Neural crest cell (in vitro differentiated cells): ENCODE data around the gene GPR150. TPM values are rescaled to one million over a fixed set of nuclear protein-coding genes. Genes with fewer than 3 reads are reported as not detected.

Source experiments
- DNase-seq: peaks from one replicate; pipeline ENCODE4 v3.0.0; 2021; ENCODE audit warnings: low read depth, mixed read lengths, low spot score
- H3K27ac Mint-ChIP-seq: one replicate; pipeline ENCODE4 v1.8.0; 2021; ENCODE audit warnings: mild to moderate bottlenecking, mixed read lengths; ENCODE audit not compliant: unreplicated experiment
- H3K27me3 Mint-ChIP-seq: 2 replicates; pipeline ENCODE4 v1.8.0; 2021; ENCODE audit warnings: low read depth, mild to moderate bottlenecking, mixed read lengths
- H3K36me3 Mint-ChIP-seq: 2 replicates; pipeline ENCODE4 v1.8.0; 2021; ENCODE audit warnings: low read depth, mild to moderate bottlenecking, mixed read lengths
- H3K4me1 Mint-ChIP-seq: 2 replicates; pipeline ENCODE4 v1.8.0; 2021; ENCODE audit warnings: mixed read lengths
- H3K4me3 Mint-ChIP-seq: one replicate; pipeline ENCODE4 v1.8.0; 2021; ENCODE audit warnings: mild to moderate bottlenecking, mixed read lengths
- H3K9me3 Mint-ChIP-seq: 2 replicates; pipeline ENCODE4 v1.8.0; 2021; ENCODE audit warnings: mixed read lengths
- long read RNA-seq: library from polyadenylated mRNA; unstranded; transcript quantifications from one replicate; pipeline ENCODE4 v2.0.0, GENCODE V29; 2020
- total RNA-seq: library from RNA; stranded (reverse); gene quantifications from 2 replicates; pipeline ENCODE4 v1.2.1, GENCODE V29; 2021
- TF ChIP-seq, protein P1 (sequence below): fragments of 200-600 bp; sonication (generic); conservative IDR thresholded peaks from 2 replicates; pipeline ENCODE4 v1.5.0; 2021; ENCODE audit warnings: antibody characterized with exemption, mild to moderate bottlenecking

GPR150 gene
- 0.14 TPM in 1 of 2 replicates, not detected in the other for total RNA-seq
- long read RNA-seq: 0 reads

DNA sequence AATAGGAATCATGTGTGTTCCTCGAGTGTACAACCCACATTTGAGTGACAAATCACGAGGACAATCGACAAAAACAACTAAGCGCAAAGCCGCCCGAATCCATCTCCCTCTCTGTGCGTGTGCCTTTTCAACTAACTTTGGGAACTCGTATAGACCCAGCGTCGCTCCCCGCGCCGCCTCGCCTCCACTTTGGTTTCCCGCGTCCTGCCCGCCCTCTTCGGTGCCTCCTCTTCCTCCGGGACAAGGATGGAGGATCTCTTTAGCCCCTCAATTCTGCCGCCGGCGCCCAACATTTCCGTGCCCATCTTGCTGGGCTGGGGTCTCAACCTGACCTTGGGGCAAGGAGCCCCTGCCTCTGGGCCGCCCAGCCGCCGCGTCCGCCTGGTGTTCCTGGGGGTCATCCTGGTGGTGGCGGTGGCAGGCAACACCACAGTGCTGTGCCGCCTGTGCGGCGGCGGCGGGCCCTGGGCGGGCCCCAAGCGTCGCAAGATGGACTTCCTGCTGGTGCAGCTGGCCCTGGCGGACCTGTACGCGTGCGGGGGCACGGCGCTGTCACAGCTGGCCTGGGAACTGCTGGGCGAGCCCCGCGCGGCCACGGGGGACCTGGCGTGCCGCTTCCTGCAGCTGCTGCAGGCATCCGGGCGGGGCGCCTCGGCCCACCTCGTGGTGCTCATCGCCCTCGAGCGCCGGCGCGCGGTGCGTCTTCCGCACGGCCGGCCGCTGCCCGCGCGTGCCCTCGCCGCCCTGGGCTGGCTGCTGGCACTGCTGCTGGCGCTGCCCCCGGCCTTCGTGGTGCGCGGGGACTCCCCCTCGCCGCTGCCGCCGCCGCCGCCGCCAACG lies at the start of gene GPR150:
GPR150 (plus strand) TSS at position 58 of the 840 bp plus-strand sequence; CDS start at position 247, 189 bp downstream.
- peak within 1 kb of the TSS; percentile 78 for H3K4me3 Mint-ChIP-seq
- peaks cover 2% of the 10 kb centered on the region for H3K36me3 Mint-ChIP-seq
- no peak within 1 kb of the TSS for H3K27ac Mint-ChIP-seq
- no peaks in the 10 kb centered on the region for H3K9me3 Mint-ChIP-seq
- peaks cover 60% of the 10 kb centered on the region for H3K27me3 Mint-ChIP-seq
- peak; percentile 40 for DNase-seq
- TF ChIP-seq, protein P1, sequence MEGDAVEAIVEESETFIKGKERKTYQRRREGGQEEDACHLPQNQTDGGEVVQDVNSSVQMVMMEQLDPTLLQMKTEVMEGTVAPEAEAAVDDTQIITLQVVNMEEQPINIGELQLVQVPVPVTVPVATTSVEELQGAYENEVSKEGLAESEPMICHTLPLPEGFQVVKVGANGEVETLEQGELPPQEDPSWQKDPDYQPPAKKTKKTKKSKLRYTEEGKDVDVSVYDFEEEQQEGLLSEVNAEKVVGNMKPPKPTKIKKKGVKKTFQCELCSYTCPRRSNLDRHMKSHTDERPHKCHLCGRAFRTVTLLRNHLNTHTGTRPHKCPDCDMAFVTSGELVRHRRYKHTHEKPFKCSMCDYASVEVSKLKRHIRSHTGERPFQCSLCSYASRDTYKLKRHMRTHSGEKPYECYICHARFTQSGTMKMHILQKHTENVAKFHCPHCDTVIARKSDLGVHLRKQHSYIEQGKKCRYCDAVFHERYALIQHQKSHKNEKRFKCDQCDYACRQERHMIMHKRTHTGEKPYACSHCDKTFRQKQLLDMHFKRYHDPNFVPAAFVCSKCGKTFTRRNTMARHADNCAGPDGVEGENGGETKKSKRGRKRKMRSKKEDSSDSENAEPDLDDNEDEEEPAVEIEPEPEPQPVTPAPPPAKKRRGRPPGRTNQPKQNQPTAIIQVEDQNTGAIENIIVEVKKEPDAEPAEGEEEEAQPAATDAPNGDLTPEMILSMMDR: peak; percentile 34
- H3K4me1 Mint-ChIP-seq: peaks cover 13% of the 10 kb centered on the region

DNA sequence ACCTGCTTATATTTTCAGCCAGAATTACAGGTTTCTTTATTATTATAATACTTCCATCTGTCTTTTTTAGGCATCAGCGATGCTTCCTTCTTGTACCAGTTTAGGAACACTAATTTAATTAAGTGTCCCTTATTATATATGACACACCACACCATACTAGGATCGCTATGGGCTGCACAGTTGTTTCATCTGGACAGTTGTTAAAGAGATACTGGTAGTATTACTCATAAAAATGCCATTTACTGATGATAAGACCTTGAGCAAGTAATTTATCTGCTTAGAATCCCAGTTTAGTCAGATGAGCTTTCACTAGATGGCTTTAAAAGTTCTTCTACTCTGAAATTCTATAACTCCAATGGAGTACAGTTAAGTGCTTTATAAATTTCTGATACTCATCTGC lies 47.9 kb upstream of the GPR150 start:
- TF ChIP-seq, protein P1: no peak
- Mint-ChIP-seq H3K36me3 (peaks cover 20% of the 10 kb centered on the region), H3K4me3 (no peak overlapping the region), H3K27me3 (no peaks in the 10 kb centered on the region), H3K4me1 (no peaks in the 10 kb centered on the region), H3K9me3 (no peaks in the 10 kb centered on the region), H3K27ac (no peak overlapping the region)
- DNase-seq: no peak

DNA sequence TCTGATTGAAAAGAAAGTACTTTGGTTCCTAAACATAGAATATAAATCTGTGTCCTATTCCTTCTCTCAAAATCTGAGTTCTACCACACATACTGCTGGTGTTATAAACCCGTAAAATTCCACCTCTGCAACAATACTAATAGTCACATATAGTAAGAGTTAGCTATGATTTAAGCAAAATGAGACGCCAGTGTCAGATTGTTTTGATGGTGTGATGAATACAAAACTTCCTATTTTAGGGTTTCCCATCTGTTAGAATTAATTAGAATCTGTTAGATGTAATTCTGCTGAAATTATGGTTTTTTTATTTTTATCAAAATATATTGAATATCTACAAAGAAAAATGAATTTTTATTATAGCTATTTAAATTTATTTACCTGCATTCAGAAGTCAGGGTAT lies 38.3 kb upstream of the GPR150 start:
- DNase-seq: no peak
- Mint-ChIP-seq H3K27ac (no peak overlapping the region), H3K27me3 (no peaks in the 10 kb centered on the region), H3K4me1 (no peaks in the 10 kb centered on the region), H3K9me3 (no peaks in the 10 kb centered on the region), H3K36me3 (peaks cover 5% of the 10 kb centered on the region), H3K4me3 (no peak overlapping the region)
- TF ChIP-seq, protein P1: no peak

DNA sequence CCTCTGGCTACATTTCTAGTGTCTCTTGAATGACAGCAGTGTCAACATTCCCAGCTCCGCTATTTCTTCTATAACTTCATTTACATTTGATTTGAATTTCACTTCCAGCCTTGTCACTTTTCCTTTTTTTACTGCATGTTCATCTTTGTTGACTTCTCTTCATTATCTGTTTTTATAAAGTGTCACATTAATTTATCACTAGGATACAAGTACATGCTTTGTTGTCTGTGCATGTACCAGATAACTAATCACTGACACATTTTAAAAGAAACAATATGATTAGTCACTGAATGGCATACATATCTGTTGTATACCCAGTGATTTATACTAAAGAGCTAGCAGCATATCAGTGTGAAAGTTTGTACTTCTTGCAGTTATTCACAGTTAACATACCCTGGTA lies 35.9 kb upstream of the GPR150 start:
- DNase-seq: no peak
- H3K9me3 Mint-ChIP-seq: no peaks in the 10 kb centered on the region
- no peak overlapping the region for H3K4me3 Mint-ChIP-seq
- peaks cover 4% of the 10 kb centered on the region for H3K36me3 Mint-ChIP-seq
- H3K27ac Mint-ChIP-seq: no peak overlapping the region
- TF ChIP-seq, protein P1: no peak
- no peaks in the 10 kb centered on the region for H3K4me1 Mint-ChIP-seq
- H3K27me3 Mint-ChIP-seq: no peaks in the 10 kb centered on the region

DNA sequence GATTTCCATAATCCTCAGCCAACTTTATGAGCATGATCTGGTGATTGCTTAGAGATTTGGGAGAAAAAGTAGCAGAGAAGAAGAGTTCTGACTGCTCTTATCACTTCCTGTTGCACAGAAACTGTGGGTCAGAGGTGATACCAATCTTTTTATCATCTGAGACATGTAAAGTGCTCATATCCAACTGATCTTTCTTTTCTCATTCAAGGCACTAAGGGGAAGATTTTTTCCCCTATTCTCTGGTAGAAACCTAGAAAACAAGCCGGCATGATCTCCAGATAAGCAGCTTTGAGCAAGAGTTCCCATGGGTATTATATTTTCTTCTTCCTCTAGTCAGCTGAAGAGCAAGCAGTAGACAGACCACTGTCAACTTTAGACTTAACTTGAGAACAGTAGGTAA lies 29.0 kb upstream of the GPR150 start:
- no peak overlapping the region for H3K4me3 Mint-ChIP-seq
- TF ChIP-seq, protein P1: no peak
- no peaks in the 10 kb centered on the region for H3K27me3 Mint-ChIP-seq
- DNase-seq: no peak
- no peak overlapping the region for H3K27ac Mint-ChIP-seq
- peaks cover 5% of the 10 kb centered on the region for H3K4me1 Mint-ChIP-seq
- peaks cover 5% of the 10 kb centered on the region for H3K36me3 Mint-ChIP-seq
- no peaks in the 10 kb centered on the region for H3K9me3 Mint-ChIP-seq
